Left kidney (tissue), 2 donors: Measurements from ENCODE around the gene NKAIN2. TPM values are rescaled to one million over a fixed set of nuclear protein-coding genes. Genes with fewer than 3 reads are reported as not detected.

ENCODE experiments used
- DNase-seq: peaks from one replicate; pipeline ENCODE4 v3.0.0-alpha.2; 2013
- polyA plus RNA-seq: library from polyadenylated mRNA; unstranded; fragments of 120-200 nt; gene quantifications from one replicate; pipeline ENCODE4 v1.2.1, GENCODE V29; 2013; ENCODE audit not compliant: insufficient read length

NKAIN2 gene
- polyA plus RNA-seq, 1 donor = 20.6 TPM

GRCh38 chr6:124567401-124567800, 763.7 kb downstream of the NKAIN2 start:
- DNase-seq = no peak

GRCh38 chr6:124573953-124574352, 770.3 kb downstream of the NKAIN2 start:
- DNase-seq = no peak

- no peak for DNase-seq
Observed at GRCh38 chr6:124577734-124578281, 774.1 kb downstream of the NKAIN2 start.

- no peak for DNase-seq
Observed at GRCh38 chr6:124590001-124590400, 786.3 kb downstream of the NKAIN2 start.

- no peak for DNase-seq
Observed at GRCh38 chr6:124599656-124600055, 796.0 kb downstream of the NKAIN2 start.

- peak; percentile 1 for DNase-seq
Observed at GRCh38 chr6:124604719-124605118, 801.1 kb downstream of the NKAIN2 start.

GRCh38 chr6:124607119-124607627, 803.5 kb downstream of the NKAIN2 start:
- DNase-seq = no peak

GRCh38 chr6:124613031-124613430, 809.4 kb downstream of the NKAIN2 start:
- no peak for DNase-seq

- DNase-seq = no peak
Observed at GRCh38 chr6:124622351-124622750, 818.7 kb downstream of the NKAIN2 start.

GRCh38 chr6:124633655-124634054, 830.0 kb downstream of the NKAIN2 start:
- DNase-seq = no peak

GRCh38 chr6:124640432-124640831, 836.8 kb downstream of the NKAIN2 start:
- DNase-seq = no peak

- DNase-seq = no peak
Observed at GRCh38 chr6:124655866-124656265, 852.2 kb downstream of the NKAIN2 start.

- DNase-seq = no peak
Observed at GRCh38 chr6:124658053-124658452, 854.4 kb downstream of the NKAIN2 start.

- DNase-seq = no peak
Observed at GRCh38 chr6:124659427-124659826, 855.8 kb downstream of the NKAIN2 start.

- DNase-seq = no peak
Observed at GRCh38 chr6:124660185-124660584, 856.5 kb downstream of the NKAIN2 start.

GRCh38 chr6:124661097-124661661, 857.5 kb downstream of the NKAIN2 start:
- DNase-seq = no peak

- DNase-seq = no peak
Observed at GRCh38 chr6:124668028-124668427, 864.4 kb downstream of the NKAIN2 start.

GRCh38 chr6:124669713-124670480, 866.2 kb downstream of the NKAIN2 start:
- no peak for DNase-seq

GRCh38 chr6:124670801-124671200, 867.1 kb downstream of the NKAIN2 start:
- no peak for DNase-seq

GRCh38 chr6:124671324-124671723, 867.7 kb downstream of the NKAIN2 start:
- no peak for DNase-seq

GRCh38 chr6:124674042-124674441, 870.4 kb downstream of the NKAIN2 start:
- DNase-seq = no peak

- no peak for DNase-seq
Observed at GRCh38 chr6:124676033-124676432, 872.4 kb downstream of the NKAIN2 start.

- no peak for DNase-seq
Observed at GRCh38 chr6:124677874-124678273, 874.2 kb downstream of the NKAIN2 start.
